ENCODE measurements around the gene CSMD2.

The CSMD2 gene

DNA sequence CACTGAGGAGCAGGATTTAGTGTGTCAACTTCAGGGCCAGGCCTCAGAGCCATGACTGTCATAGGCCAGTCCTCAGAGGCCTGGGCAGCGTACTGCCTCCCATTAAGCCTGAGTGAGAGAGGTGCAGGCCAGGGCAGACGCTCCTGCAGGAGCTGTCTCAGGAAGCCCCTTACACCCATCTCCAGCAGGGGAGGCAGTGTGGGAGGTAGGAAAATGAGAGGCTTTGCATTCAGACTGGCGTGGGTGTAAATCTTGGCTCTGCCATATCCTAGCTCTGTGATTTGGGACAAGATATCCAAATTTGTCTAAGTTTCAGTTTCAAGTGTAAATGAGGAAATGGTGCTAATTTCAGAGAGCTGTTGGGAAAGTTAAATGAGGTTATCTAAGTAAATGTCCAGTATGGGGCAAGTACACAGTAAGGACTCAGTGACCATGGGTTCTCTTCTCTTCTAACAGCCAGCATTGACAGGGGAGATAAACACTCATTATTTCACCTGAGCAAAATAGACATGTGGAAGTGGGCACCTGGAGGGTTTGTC, 508.5 kb downstream of the CSMD2 start:
- DNase-seq, result no peak

DNA sequence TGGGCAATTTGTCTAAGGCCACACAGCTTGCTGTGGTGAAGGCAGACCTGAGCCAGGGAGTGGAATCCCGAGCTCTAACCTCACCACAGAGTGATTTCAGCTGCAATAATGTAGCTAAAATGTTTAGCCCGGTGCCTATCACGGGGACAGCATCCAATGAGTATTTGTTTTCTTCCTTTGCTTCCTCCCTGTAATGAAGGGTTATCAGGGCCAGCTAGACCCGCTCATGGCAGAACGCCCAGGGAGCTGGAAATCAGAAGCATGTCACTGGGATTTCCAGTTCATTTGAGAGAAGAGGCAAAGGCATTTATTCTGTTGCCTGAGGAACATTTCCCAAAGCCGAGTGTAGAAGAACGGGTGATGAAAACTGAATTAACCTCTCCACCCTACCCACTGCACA, 509.5 kb downstream of the CSMD2 start:
- DNase-seq, result no peak

DNA sequence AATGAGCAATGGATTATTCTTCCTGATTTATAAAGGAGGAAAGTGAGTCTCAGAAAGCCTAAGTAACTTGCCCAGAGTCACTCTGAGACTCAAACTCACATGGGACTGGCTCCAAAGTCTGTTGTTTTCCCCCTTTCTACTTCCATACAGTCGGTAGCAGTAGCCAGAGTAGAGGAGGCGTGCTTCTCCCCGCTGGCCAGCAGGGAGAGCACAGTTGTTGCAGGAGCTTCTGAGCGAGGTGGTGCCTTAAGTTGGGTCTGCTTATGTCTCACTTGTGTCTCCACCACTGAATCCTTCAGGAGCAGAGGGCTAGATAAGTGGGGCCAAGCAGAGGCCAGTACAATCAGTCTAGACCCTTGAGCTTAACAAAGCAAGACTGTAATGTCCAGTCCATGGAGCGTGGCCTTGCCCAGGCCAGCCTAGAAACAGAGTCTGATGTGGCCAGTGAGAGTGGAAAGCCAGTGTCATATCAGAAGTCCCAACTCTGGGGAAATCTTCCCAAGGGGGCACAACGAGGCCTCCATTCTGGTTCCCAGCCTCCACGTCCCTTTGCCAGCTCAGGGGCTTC, 510.7 kb downstream of the CSMD2 start:
- DNase-seq, result no peak

DNA sequence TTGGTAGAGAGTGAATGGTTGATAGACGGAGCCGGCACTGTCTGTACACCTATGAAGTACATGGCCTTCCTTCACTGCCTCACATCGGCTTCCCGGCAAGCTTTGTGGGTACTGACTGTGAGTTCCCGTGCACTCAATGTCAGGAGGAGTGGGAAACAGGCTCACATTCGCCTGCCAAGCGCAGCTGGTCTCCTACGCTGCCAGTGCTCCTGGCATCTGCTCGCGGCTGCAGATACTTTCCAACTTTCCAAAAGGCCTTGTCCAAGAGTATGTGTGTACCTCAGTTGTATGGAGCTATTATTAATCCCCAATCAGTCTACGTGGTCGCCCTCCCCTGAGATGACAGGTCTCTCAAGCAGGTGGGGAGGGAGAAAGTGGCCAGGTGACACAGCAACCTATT, 511.8 kb downstream of the CSMD2 start:
- DNase-seq, result no peak

DNA sequence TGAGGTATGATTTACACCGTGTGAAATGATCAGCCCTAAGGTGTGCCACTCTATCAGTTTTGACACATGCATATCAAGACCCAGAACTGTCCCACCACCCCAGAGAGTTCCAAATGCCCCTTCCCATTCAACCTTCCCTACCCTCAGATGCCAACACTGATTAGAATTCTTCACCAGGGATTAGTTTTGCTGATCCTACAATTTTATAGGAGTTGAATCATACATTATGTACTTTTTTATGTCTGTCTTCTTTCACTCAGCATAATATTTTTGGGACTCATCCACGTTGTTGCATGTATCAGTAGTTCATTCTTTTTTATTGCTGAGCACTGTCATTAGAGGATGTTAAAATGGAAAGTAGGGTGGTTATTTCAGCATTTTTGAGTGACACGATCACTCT, 514.3 kb downstream of the CSMD2 start:
- DNase-seq, result no peak

DNA sequence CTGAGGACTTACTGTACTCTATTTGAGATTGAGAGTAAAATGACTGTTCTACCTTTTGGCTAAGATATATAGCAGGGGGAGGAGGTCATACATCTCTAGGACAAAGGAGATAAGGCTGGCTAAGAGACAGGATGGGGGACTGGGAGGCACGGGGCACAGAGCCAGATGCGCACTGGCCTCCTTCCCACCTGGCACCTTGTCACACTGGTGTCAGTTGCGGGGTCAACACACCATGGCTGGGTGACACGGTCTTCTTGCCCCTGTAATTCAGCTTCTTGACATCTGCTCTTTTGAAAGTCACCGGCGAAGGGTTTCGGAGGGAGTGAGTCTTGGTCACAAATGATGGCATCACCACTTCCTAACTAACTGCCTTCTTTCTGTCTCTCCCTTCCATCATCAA, 515.3 kb downstream of the CSMD2 start:
- no peak for DNase-seq

DNA sequence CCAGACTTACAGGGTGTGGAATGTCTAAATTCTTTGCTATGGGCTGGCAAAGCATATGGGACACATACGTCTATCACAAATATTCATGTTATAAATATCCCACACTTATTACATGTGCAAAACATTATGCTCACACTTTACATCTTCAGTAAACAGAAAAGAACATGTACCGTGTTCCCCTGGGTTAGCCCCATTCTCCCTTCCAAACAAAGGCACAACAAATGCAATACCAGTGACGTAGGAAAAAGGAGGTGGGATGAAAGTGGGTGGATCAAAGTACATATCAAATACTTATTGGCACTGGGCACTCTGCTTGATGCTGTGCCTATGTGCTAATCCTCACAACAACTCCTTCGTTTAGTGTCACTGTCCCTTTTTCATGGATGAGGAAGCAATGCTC, 521.8 kb downstream of the CSMD2 start:
- no peak for DNase-seq

DNA sequence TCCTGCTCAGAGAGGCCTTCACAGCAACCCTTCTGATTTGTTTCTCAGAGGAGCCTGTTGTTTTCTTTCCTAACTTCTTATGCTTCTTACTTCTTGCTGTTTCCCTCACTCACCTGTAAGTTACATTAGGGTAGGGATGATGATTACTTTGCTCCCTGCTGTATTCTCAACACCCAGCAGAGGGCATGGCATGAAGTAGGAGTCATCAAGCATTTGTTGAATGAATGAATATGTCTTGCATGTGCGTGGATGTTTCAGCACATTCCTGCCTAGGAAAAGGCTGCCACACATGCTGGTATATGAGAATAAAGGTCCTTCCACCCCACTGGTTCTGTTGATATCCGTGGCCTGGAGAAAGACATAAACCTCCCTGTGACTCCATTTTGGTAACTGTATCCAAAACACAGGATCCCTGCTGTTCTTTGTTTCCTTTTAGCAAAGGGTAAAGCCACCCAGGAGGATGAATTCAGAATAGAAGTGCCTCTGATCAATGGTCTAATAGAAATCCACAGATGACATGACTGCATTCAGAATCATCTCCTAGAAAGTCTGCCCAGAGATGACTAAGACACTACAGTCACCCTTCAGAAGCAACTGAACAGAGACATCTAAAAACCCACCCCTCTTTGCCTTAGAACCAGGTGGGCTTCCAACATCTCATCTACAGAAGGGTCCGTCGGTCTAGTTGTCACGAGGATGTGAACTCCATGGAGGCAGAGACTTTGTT, 523.8 kb downstream of the CSMD2 start:
- DNase-seq, result no peak

DNA sequence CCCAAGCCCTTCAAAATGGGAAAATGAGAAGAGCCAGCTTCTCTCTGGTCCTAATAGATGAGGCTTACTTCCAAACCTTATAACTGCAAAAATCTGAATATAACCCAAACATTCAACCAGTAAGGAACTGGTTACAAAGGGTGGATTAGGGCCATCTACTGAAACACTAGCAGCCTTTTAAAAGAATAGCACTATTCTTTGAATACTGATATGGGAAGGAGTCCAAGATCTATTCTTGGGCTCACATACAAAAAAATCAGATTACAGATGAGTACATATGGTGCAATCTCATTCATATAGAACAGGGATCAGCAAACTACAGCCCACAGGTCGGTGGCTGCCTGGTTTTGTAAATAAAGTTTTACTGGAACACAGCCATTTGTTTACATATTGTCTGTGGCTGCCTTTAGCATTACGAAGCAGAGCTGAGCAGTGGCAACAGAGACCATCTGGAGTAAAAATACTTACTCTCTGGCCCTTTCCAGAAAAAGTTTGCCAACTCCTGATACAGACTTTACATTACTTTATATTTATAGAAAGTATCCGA, 524.8 kb downstream of the CSMD2 start:
- DNase-seq, result no peak

DNA sequence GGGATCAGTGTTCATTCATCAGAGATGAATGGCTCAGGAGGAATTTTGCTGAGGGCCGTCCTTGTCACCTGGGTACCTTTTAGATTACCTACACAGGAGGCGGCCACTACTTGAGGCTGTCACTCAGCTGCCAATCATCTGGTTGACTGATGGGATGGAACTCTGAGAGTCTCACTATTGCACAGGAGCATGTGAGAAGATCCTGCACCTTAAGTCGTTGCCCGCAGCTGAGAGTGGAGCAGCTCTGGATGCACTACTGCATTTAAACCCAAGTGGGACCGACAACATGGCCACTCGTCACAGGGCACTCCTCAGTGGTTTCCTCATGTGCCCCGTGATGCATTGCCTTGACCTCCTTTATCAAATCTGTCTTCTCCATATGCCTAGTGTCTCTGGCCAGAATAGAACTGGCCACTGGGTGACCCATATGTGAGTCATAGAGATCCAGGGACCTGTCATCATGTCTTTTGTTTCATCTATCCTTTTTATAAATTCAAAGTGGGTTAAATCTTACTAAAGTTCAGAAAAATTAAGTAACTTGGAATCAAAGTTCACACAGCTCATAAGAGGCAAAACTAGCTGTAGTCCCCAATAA, 527.1 kb downstream of the CSMD2 start:
- no peak for DNase-seq

DNA sequence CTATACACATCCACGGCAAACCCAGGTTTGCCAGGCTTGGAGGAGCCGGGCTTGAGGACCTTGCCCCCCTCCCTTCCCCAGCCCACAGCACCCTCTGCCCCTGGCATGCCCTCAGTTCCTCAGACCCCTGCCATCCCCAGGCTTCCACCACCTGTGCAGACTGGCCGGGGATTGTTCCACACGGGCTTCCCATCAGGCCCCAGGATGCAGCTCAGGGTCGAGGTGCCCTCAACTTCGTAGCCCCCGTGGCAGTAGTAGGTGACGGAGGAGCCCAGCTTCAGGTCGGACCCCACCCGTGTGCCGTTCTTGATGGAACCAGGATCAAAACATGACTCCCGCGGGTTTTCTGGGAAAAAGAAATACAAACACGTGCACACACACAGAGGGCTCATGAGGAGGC, 528.8 kb downstream of the CSMD2 start:
- DNase-seq, result no peak

DNA sequence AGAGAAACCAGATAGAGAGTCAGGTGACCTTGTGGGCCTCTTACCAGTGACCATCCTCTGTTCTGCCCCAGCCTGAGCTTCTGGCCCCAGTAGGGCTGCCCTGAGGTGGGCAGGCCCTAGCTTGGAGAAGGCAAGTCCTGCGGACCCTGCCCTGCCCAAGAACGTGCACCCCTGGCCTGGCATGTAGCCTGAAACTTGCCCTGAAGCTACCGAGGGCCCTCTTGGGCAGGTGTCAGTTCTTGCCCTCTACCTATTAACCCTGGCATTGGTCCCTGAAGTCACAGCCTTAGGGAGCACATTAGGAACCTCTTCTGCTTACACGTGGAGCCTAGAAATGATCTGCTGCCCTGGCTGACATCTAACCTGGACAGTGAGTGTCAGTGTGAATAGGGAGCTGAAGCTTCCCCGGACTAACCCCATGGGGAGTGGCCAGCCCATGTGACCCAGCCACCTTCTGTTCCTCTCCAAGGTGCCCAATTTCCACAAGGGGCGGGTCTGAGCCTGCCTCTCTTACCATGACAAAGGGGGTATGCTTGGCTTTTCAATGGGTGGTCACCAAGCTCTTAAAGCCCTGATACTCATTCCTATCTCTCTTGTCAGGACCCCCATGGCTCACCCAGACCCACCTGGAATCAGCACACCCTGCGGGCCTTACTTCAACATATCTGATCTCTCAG, 529.6 kb downstream of the CSMD2 start:
- no peak for DNase-seq

DNA sequence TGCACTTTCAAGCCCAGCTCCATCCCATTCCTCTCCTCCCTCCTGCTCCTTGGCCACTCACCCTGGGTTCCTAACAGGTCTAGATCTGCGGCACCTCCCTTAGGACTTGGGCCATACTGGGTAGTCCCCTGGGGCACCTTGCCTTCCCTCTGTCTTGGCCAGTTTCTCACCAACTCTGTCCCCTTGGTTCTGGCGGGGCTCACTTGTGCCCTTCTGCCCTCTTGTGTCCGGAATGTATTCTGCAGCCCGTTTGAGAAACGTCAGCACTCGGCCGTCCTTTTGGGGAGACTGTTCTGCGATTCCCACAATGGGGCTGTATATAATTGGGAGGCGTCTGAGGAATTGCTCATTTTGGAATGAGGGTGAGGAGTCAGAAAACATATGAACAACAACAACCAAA, 530.2 kb downstream of the CSMD2 start:
- no peak for DNase-seq

DNA sequence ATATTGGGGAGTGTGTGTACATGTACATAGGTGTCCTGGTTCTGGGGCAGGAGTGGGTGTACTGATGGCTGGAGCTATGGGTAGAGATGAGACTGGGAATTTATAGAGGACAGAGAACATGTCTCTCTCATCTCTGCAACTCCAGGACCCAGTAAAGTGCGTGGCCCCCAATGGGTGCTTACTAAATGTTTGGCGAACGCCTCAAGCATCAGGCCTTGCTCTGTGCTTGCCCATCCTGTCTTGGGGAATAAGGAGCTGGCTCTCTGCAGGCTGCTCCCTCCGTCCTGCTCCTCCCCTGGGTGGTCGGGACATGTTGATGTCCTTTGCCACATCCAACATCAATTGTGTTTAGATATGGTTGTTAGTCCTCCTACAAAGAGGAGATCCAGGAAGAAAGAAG, 530.9 kb downstream of the CSMD2 start:
- DNase-seq, result no peak

DNA sequence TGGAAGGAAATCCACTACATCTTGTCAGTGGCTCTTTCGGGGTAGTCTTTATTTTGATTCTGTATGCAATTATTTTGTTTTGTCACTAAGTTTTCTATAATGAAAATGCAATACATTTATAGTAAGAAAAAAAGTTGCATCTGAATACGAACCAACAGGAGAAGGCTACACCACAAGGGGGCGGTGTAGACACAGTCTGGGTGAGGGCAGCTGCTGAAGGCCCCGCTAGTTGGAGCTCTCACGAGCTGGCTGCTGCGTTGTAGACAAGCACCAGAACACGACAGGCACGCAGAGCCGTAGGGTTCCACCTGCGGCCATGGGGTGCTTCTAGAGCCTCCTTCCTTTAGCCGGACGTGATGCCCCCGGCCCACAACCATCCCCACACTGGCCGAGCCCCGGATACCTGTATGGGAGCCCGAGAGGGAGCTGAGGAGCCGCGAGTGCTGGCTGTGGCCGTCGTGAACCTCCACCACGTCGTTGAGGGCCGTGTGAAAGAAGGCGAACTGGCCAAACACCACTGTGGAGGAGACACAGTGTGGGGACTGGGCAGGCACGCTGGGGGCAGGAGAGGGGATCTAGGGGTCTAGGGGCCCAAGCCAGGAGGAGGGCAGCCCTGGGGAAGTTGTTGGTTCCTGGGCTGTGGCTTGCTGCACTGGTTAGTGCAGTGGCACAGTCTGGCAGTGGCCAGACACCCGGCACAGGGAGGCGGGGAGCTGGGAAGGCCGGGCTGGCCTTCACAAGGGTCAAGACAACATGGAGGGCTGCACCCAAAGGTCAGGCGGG, 531.8 kb downstream of the CSMD2 start:
- peak; percentile 73 to 79 for DNase-seq

DNA sequence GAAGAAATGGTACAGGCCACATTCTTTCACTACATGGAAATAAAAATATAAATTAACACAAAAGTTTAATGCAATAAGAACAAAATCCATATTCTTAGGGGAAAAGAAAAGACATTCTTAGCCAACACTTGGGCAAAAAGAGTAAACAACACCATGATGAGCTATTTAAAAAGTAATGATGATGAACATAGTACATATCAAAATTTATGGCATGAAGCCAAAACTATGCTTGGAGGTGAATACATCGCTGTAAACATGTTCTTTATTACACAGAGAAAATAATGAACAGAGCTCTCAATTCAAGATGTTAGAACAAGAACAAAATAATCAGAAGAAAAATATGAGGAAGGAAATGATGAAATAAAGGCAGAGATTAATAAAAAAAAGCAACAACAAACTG, 534.3 kb downstream of the CSMD2 start:
- no peak for DNase-seq

DNA sequence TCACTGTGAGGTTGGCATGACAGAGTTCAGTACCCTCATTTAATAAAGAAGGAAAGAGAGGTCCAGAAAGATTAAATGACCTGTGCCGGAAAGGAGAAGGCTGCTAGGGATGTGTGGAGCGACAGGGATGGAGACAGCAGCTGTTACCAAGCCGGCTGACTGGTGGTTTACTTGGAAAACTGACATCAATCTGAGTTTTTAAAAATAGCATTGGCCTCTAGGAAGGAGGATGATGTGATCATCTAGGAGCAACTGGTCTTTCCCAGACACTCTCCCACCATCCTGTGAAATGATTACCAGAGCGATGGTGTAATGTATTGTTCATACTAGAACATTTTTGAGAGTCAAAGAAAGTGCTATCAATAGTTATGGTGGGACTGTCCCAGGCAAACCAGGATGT, 538.2 kb downstream of the CSMD2 start:
- DNase-seq, result no peak

DNA sequence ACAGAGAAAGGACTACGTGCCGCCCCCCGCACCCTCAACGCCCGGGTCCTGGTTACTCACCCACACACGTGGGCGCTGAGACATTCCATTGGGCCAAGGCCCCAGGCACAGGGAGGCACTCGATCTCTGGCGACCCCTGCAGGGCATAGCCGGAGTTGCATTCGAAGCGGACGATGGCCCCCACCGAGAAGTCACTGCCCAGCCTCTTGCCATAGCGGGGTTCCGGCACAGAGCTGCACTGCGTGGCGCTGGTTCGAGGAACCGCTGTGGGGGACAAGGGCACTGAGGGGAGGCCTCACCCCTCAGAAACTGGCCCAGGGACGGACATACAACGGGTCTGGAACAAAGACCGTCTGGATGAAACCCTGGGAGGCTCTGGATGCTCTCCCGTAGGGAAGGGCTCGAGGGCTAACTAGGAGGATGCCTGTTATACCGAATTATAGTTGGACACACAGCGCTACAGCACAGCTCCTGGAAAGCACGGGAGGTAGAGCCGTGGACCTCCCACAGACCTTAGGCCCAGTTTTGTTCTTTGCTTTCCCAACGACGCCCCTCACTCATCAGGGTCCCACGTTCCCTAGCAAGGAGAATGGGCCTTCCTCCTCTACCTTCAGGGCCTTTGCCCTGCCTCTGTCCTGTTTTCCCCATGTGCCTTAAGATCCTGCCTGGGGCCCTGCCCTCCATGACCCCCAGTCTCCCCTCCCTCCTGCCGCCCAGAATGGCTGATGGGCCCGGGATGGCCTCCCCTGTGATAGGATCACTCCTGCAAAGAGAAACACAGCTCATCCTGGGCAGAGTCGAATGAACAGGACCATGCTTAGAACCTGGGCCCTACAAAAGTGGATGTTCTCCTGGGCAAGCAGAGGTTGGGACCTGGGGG, 539.8 kb downstream of the CSMD2 start:
- DNase-seq, result no peak

DNA sequence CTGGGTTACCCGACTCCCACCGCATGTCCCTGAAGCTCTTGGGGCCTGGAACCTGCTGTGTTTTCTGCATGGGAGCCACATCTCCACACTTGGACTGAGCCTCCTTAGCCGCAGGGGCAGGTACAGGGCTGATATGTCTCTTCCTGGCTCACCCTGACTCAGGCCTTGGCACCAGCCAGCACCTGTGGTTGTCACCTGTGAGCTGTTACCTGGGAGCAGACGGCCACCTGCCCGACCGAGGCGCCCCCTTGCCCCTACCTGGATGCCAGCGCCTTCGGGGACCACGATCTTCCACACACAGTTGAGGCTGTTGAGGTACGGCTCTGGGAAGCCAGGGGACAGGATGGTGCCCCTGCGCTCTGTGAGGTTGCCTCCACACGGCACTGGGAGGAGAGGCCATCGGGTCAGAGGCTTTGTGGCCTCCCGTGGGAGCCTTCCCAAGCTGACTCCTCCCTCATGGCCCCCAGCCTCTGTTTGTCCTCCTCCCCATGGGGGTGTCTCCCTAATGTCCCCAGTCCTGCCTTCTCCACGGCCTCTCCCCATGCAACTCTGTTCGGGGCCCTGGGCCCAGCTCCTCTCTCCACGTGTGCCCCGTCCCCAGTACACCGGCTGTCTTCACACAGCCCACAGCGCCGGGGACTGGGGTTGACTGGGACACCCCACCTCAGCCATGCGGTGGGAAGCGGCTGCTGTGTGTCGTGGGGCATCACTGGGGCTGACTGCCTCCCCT, 540.6 kb downstream of the CSMD2 start:
- no peak for DNase-seq

DNA sequence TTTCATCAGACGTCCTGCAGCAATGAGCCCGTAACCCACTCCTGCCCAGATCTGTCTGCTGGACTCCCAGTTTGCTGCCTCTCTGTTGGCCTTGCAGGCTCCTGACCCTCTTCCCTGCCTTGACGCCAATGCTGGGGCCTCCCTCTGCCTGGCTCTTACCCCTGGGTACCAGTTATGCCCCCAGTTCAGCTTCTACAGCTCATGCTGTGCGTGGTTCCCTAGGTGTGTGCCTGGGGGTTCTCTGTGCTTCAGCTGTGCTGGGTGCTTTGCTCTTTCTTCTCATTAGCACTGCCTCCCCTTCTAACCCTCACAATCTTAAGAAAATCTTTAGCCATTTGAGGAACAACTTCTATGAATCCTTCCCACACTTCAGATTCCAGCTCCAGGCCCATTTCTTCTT, 541.2 kb downstream of the CSMD2 start:
- no peak for DNase-seq

DNA sequence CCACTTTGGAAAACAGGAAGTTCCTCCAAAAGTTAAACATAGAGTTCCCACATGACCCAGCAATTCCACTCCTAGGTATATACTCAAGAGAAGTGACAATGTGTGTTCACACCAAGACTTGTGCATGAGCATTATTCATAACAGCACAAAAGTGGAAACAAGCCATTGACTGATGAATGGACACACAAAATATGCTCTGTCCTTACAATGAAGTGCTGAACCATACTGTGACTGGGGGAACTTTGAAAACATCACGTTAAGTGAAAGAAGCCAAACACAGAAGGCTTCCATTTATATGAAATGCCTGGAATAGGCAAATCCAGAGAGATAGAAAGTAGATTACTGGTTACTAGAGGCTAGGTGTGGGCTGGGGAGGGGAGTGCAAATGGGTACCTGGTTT, 542.3 kb downstream of the CSMD2 start:
- no peak for DNase-seq

All from CD4-positive, alpha-beta T cell treated with Interferon alpha-2 for 1 hour (primary cell).